IPS-NIHi7 (cell line): Measurements from ENCODE around the gene DRC1.
A peak's percentile ranks its signal among the peaks of the same experiment; 100 is the strongest.

Experiments
- DNase-seq: peaks from one replicate; pipeline ENCODE4 v3.0.0; 2012; ENCODE audit warnings: mixed read lengths; ENCODE audit errors: extremely low spot score

The DRC1 gene

DNA sequence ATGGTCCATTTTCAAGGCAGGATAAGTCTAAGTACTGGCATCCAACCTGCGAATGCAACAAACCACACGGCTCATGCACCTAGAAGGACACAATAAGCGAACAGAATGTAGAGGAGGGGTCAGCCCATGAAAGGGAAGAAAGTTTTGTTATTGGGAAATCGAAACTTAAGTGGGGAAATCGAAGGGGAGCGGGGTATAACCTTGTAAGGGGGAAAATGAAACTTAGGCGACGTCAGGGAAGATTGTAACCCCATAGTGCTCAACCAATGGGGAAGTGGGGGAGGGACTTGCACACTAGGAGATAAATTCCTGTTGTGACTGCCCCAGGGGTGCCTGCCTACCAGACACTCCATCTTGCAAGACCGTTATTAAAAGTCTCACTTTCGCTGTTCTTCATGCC, 91.8 kb downstream of the DRC1 start:
- no peak for DNase-seq

DNA sequence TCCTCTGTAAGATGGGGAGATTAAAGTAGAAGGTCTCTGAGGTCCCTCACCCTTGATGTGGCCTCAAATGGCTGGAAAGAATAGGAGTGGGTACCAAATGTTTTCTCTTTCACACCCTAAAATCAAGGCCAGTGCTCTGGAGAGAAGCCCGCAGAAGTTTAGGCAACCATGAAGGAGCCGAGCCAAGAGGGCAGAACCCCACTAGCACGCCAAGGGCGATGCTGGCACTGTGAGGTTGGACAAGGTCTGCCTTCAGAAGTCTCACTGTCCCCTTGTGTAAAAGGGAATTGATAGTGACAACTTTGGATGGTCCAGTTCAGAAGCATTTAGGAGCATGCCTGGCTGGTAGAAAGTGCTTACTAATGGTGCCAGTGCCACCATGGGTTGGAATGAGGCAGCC, 92.5 kb downstream of the DRC1 start:
- DNase-seq = no peak

DNA sequence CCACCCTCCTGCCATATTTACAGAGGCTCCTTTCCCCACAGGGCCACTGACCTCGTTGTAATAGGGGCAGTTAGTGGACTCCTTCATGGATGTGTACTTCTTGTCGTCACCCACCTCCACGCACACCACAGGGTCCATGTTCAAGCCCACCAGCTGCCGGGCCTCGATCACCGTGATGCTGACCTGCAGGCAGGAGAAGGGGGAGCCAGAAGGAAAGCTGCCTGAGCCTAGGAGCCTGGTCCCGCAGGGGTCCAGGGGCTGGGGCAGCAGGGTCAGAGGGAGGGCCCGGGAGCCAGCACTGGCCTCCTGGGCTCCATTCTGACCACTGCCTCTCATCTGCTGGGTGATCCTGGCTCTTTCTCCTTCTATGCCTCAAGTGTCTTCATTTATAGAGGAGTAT, 93.2 kb downstream of the DRC1 start:
- DNase-seq = no peak

GRCh38 chr2:26495705-26496297, 94.1 kb downstream of the DRC1 start:
- peak; percentile 37 for DNase-seq

GRCh38 chr2:26500406-26500805, 98.7 kb downstream of the DRC1 start:
- no peak for DNase-seq

DNA sequence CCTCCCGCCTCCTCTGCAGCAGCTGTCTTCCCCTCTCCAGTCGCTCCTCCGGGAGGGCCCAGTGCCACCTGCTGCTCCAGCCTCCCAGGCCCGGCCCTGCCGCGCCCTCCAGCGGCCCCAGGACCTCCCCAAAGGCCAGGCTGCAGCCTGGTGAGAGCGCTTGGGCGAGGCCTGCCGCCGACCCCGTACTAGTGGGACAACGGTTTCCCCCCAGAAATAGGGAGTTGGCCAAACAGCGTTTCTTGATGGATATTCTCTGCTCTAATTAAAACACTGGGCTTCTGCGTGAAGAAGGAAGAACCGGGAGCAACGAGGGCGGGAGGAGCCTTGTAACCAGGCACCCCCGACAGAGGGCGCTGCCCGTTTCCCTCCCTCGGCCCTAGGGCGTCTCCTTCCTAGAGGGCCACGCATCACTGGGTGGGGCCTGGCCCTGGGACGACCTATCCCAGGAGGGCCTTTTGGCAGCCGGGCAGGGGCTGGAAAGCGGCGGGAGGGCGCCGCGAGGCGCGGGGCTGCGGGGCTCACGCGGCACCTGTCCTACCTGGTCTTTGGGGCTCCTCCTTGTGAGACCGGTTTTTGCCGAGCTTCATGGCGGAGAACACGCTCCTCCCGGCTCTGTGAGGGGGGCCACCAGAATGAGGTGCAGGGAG, 101.6 kb downstream of the DRC1 start:
- DNase-seq = peak; percentile 98

DNA sequence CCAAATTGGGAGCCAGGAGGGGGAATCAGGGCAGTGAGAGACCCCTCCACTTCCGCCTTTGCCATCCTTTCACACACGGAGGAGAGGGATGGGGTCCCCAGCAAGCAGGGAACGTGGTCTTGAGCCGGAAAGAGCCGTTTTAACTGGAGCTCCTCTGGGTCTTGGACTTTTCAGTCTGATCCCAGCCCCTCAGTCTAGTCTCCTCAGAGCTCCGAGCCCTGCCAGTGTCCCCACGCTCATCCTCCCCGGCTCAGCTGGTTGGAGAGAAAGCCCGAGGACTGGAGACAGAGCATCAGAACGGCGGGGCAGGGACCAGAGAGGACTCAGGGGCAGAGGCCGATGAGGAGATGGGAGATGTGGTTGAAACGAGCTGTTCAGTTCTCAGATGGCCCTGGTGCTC, 102.3 kb downstream of the DRC1 start:
- DNase-seq = no peak

GRCh38 chr2:26506279-26506678, 104.6 kb downstream of the DRC1 start:
- DNase-seq = no peak
